OCI-LY1 (cell line): Measurements from ENCODE around the gene ENOX2.
"Not testable (repeated sequence)": the region's sequence is repeated elsewhere in the genome, so short reads cannot be mapped to it uniquely, and the experiment has no call there.

Source experiments
- EZH2 ChIP-seq: fragments of 200-600 bp; sonication (generic), shearing (Covaris generic); IDR thresholded peaks from 2 replicates; pipeline ENCODE4 v1.8.0; 2017; ENCODE audit warnings: borderline replicate concordance, mixed run types, mild to moderate bottlenecking, antibody characterized with exemption, low read length, moderate library complexity, mixed read lengths
- TF ChIP-seq, protein P1 (sequence below): fragments of 200-600 bp; sonication (generic), shearing (Covaris generic); IDR thresholded peaks from 2 replicates; pipeline ENCODE4 v1.5.1; 2017; ENCODE audit warnings: mild to moderate bottlenecking, antibody characterized with exemption, low read length, moderate library complexity, mixed read lengths

DNA sequence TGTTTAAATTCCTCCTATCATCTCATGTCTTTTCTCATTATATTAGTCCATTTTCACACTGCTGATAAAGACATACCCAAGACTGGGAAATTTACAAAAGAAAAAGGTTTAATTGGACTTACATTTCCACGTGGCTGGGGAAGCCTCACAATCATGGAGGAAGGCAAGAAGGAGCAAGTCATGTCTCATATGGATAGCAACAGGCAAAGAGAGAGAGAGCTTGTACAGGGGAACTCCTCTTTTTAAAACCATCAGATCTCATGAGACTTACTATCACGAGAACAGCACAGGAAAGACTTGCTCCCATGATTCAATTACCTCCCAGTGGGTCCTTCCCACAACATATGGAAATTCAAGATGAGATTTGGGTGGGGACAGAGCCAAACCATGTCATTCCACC lies 15.5 kb upstream of the ENOX2 start:
- TF ChIP-seq, protein P1, sequence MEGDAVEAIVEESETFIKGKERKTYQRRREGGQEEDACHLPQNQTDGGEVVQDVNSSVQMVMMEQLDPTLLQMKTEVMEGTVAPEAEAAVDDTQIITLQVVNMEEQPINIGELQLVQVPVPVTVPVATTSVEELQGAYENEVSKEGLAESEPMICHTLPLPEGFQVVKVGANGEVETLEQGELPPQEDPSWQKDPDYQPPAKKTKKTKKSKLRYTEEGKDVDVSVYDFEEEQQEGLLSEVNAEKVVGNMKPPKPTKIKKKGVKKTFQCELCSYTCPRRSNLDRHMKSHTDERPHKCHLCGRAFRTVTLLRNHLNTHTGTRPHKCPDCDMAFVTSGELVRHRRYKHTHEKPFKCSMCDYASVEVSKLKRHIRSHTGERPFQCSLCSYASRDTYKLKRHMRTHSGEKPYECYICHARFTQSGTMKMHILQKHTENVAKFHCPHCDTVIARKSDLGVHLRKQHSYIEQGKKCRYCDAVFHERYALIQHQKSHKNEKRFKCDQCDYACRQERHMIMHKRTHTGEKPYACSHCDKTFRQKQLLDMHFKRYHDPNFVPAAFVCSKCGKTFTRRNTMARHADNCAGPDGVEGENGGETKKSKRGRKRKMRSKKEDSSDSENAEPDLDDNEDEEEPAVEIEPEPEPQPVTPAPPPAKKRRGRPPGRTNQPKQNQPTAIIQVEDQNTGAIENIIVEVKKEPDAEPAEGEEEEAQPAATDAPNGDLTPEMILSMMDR: not testable (repeated sequence)
- not testable (repeated sequence) for TF ChIP-seq EZH2
